Esophagus (tissue), 2 donors: ENCODE data around the gene C6orf141. TPM values are rescaled to one million over a fixed set of nuclear protein-coding genes. Genes with fewer than 3 reads are reported as not detected.
"Not testable (repeated sequence)": the region's sequence is repeated elsewhere in the genome, so short reads cannot be mapped to it uniquely, and the experiment has no call there.

Experiments
- H3K27ac ChIP-seq, 2 donors: one replicate each; pipeline ENCODE4 v1.5.1; 2013; ENCODE audit warnings: low read depth in 2 of 2, mild to moderate bottlenecking in 2 of 2, inconsistent platforms in 1 of 2, low read length in 1 of 2, moderate library complexity in 1 of 2
- H3K27me3 ChIP-seq, 2 donors: one replicate each; pipeline ENCODE4 v1.6.1; 2013; ENCODE audit warnings: low read length in 2 of 2, control low read depth in 1 of 2, mild to moderate bottlenecking in 1 of 2; ENCODE audit not compliant: insufficient read depth in 2 of 2, control insufficient read depth in 1 of 2
- H3K36me3 ChIP-seq, 2 donors: one replicate each; pipeline ENCODE4 v1.6.1; 2013; ENCODE audit warnings: low read length in 1 of 2; ENCODE audit not compliant: control insufficient read depth in 2 of 2, insufficient read depth in 2 of 2
- H3K4me1 ChIP-seq, 2 donors: one replicate each; pipeline ENCODE4 v1.6.1; 2013; ENCODE audit warnings: low read length in 1 of 2; ENCODE audit not compliant: control insufficient read depth in 2 of 2, insufficient read depth in 2 of 2
- H3K4me3 ChIP-seq, 2 donors: one replicate each; pipeline ENCODE4 v1.5.1; 2013; ENCODE audit warnings: low read length in 2 of 2, mild to moderate bottlenecking in 2 of 2, low read depth in 1 of 2, moderate library complexity in 1 of 2
- H3K9me3 ChIP-seq, 2 donors: one replicate each; pipeline ENCODE4 v1.6.1; 2013; ENCODE audit warnings: mild to moderate bottlenecking in 2 of 2, low read depth in 1 of 2, low read length in 1 of 2, moderate library complexity in 1 of 2; ENCODE audit not compliant: control insufficient read depth in 2 of 2, insufficient read depth in 1 of 2
- WGBS, 2 donors: extraction: QIAGEN DNeasy Blood & Tissue Kit; methylation state at CpG; one replicate each; pipeline ENCODE4 v1.1.7; 2013; 5-methylcytosine and 5-hydroxymethylcytosine counted together
- polyA plus RNA-seq, 2 donors: library from polyadenylated mRNA; stranded (reverse); fragments of 200-250 nt; gene quantifications; one replicate each; pipeline ENCODE4 v1.2.3, GENCODE V29; 2013
- donor health status: healthy with polysubstance abuse.
- donor health status: Bipolar disorder and iron deficiency.

Gene C6orf141
- polyA plus RNA-seq, 2 donors = 4.9 to 9.7 TPM

- no peak overlapping the region for H3K27ac ChIP-seq
- H3K4me1 ChIP-seq = peaks cover 0 to 3% of the 10 kb centered on the region in 2 donors
- no peaks in the 10 kb centered on the region for H3K36me3 ChIP-seq
- H3K9me3 ChIP-seq = no peaks in the 10 kb centered on the region
- no peaks in the 10 kb centered on the region for H3K27me3 ChIP-seq
- no peak overlapping the region for H3K4me3 ChIP-seq
- WGBS, 2 donors = 78 to 83% methylated on average over 1 of the region's 1 CpG
Measured at GRCh38 chr6:49564552-49564951, 14.1 kb downstream of the C6orf141 start.

GRCh38 chr6:49565261-49565660 lies 14.8 kb downstream of the C6orf141 start:
- Histone ChIP-seq H3K27me3 (no peaks in the 10 kb centered on the region), H3K27ac (no peak overlapping the region), H3K4me3 (no peak overlapping the region), H3K4me1 (peaks cover 0 to 3% of the 10 kb centered on the region in 2 donors), H3K36me3 (no peaks in the 10 kb centered on the region), H3K9me3 (no peaks in the 10 kb centered on the region)
- WGBS, 2 donors = 39 to 57% methylated on average over 2 of the region's 2 CpGs

- 65 to 66% methylated on average over 10 of the region's 10 CpGs for WGBS, 2 donors
- Histone ChIP-seq H3K36me3 (no peaks in the 10 kb centered on the region), H3K4me3 (no peak overlapping the region), H3K27me3 (no peaks in the 10 kb centered on the region), H3K9me3 (no peaks in the 10 kb centered on the region), H3K27ac (no peak overlapping the region), H3K4me1 (peaks cover 0 to 3% of the 10 kb centered on the region in 2 donors)
Measured at GRCh38 chr6:49565855-49566254, 15.4 kb downstream of the C6orf141 start.

GRCh38 chr6:49570474-49571079 lies 20.1 kb downstream of the C6orf141 start:
- WGBS, 2 donors = 47 to 54% methylated on average over 6 of the region's 6 CpGs

GRCh38 chr6:49576618-49577017 lies 26.1 kb downstream of the C6orf141 start:
- 60 to 100% methylated on average over 1 of the region's 1 CpG for WGBS, 2 donors
- H3K9me3 ChIP-seq = no peaks in the 10 kb centered on the region
- no peak overlapping the region for H3K4me3 ChIP-seq
- H3K27me3 ChIP-seq = no peaks in the 10 kb centered on the region
- no peaks in the 10 kb centered on the region for H3K36me3 ChIP-seq
- H3K27ac ChIP-seq = no peak overlapping the region
- H3K4me1 ChIP-seq = no peaks in the 10 kb centered on the region

More at GRCh38 chr6:49570474-49571079, 20.1 kb downstream of the C6orf141 start:
- no peaks in the 10 kb centered on the region for H3K36me3 ChIP-seq
- peaks cover 0 to 3% of the 10 kb centered on the region in 2 donors for H3K4me1 ChIP-seq
- no peaks in the 10 kb centered on the region for H3K27me3 ChIP-seq
- H3K4me3 ChIP-seq = no peak overlapping the region
- H3K27ac ChIP-seq = no peak overlapping the region
- no peaks in the 10 kb centered on the region for H3K9me3 ChIP-seq

- Histone ChIP-seq H3K9me3 (no peaks in the 10 kb centered on the region), H3K4me1 (no peaks in the 10 kb centered on the region), H3K27ac (no peak overlapping the region), H3K36me3 (no peaks in the 10 kb centered on the region), H3K27me3 (no peaks in the 10 kb centered on the region), H3K4me3 (no peak overlapping the region)
Measured at GRCh38 chr6:49579649-49580048, 29.2 kb downstream of the C6orf141 start.

GRCh38 chr6:49582529-49582928 lies 32.1 kb downstream of the C6orf141 start:
- Histone ChIP-seq H3K4me3 (no peak overlapping the region), H3K36me3 (no peaks in the 10 kb centered on the region), H3K27me3 (no peaks in the 10 kb centered on the region), H3K27ac (no peak overlapping the region), H3K9me3 (no peaks in the 10 kb centered on the region), H3K4me1 (no peaks in the 10 kb centered on the region)
- 84 to 88% methylated on average over 1 of the region's 1 CpG for WGBS, 2 donors

GRCh38 chr6:49587262-49587661 lies 36.8 kb downstream of the C6orf141 start:
- H3K9me3 ChIP-seq, H3K4me3 ChIP-seq, H3K27ac ChIP-seq, H3K4me1 ChIP-seq, H3K27me3 ChIP-seq, H3K36me3 ChIP-seq: not testable (repeated sequence)
- 82 to 85% methylated on average over 5 of the region's 5 CpGs for WGBS, 2 donors

Other genes starting within 250 kb of the C6orf141 start
- 10 to 100 TPM in 1 of 2 donors, 1 to 10 TPM in 1; 9.7 to 15.6 TPM for gene MMUT, start 87.4 kb upstream of the C6orf141 start, polyA plus RNA-seq
- 1 to 10 TPM; 2.8 to 4.2 TPM for gene CENPQ, start 87.3 kb upstream of the C6orf141 start, polyA plus RNA-seq
- gene GLYATL3, start 50.7 kb upstream of the C6orf141 start, polyA plus RNA-seq = not detected
- gene RHAG, start 86.2 kb downstream of the C6orf141 start, polyA plus RNA-seq = under 1 TPM; 0.05 to 0.06 TPM
- 1 to 10 TPM; 1.0 to 3.1 TPM for gene CRISP2, start 162.9 kb downstream of the C6orf141 start, polyA plus RNA-seq
- 100 to 1,000 TPM; 144 to 176 TPM for gene CRISP3, start 193.7 kb downstream of the C6orf141 start, polyA plus RNA-seq
- gene PGK2, start 236.6 kb downstream of the C6orf141 start, polyA plus RNA-seq = not detected